ENCODE data around the gene ZSCAN29. TPM values are rescaled to one million over a fixed set of nuclear protein-coding genes. Genes with fewer than 3 reads are reported as not detected.
A peak's percentile ranks its signal among the peaks of the same experiment; 100 is the strongest.

Gene ZSCAN29
- total and polyA plus RNA-seq, 2 of the 13 experiments (the other 11 are each of a cell fraction or from before 2014, with no cell fraction given) = 8.3 to 27.4 TPM

- TF ChIP-seq TIGD3 (CRISPR knock-in tag; IDR thresholded peaks at IDR 0.05; ENCODE audit: borderline replicate concordance) (no peak), ISL2 (CRISPR knock-in tag; IDR thresholded peaks at IDR 0.05) (peak; percentile 6; the same call in 1 of the 2 replicates), TCF7 (IDR thresholded peaks at IDR 0.05; ENCODE audit: low read depth) (no peak), FOSL1 (CRISPR knock-in tag; IDR thresholded peaks at IDR 0.05; ENCODE audit: borderline replicate concordance) (no peak), ZGPAT (CRISPR knock-in tag; IDR thresholded peaks at IDR 0.05) (peak; percentile 6; the same call in 1 of the 2 replicates), ZNF446 (CRISPR knock-in tag; IDR thresholded peaks at IDR 0.05) (0 out of 2 replicates have a peak, but pooled peaks have one; percentile 27), HMGXB3 (CRISPR knock-in tag; IDR thresholded peaks at IDR 0.05; ENCODE audit: borderline replicate concordance) (no peak), ZSCAN29 (CRISPR knock-in tag; conservative IDR thresholded peaks at IDR 0.05) (0 out of 2 replicates have a peak, but pooled peaks have one; percentile 3), MYPOP (CRISPR knock-in tag; IDR thresholded peaks at IDR 0.05) (peak; percentile 5; the same call in 1 of the 2 replicates), TAF15 (IDR thresholded peaks at IDR 0.05; ENCODE audit: low read depth, low read length, poor library complexity, severe bottlenecking) (no peak), ARNTL (CRISPR knock-in tag; IDR thresholded peaks at IDR 0.05) (no peak), RFX3 (CRISPR knock-in tag; IDR thresholded peaks at IDR 0.05) (no peak), ZNF616 (CRISPR knock-in tag; IDR thresholded peaks at IDR 0.05; ENCODE audit: low read depth) (0 out of 2 replicates have a peak, but pooled peaks have one; percentile 34), ZNF496 (CRISPR knock-in tag; IDR thresholded peaks at IDR 0.05; ENCODE audit: insufficient replicate concordance) (no peak), PATZ1 (CRISPR knock-in tag; IDR thresholded peaks at IDR 0.05) (peak; percentile 43; the same call in 1 of the 2 replicates), ZNF749 (CRISPR knock-in tag; IDR thresholded peaks at IDR 0.05; ENCODE audit: borderline replicate concordance) (no peak), HNRNPLL (IDR thresholded peaks at IDR 0.05; ENCODE audit: low read depth, low read length, poor library complexity, severe bottlenecking) (peak; percentile 6)
Observed at GRCh38 chr15:43370310-43370974, 401 bp downstream of the ZSCAN29 start (continued).

Measured in HepG2 (cell line).